ENCODE results near the gene CES2.

- TF ChIP-seq CTCF (conservative IDR thresholded peaks at IDR 0.05; ENCODE audit: low read length) (no peak), EZH2phosphoT487 (IDR thresholded peaks at IDR 0.05; ENCODE audit: borderline replicate concordance) (no peak)
Measured at GRCh38 chr16:66898207-66898606, 37.1 kb upstream of the CES2 start.
